ENCODE results near the gene PEAK1. TPM values are rescaled to one million over a fixed set of nuclear protein-coding genes. Genes with fewer than 3 reads are reported as not detected.

Gene PEAK1
- total and polyA plus RNA-seq, 2 donors (not counting 3 experiments of a cell fraction or from before 2014, with no cell fraction given) = 17.9 to 91.9 TPM

GRCh38 chr15:77070180-77070494, 349.8 kb downstream of the PEAK1 start:
- FAIRE-seq (no peak), DNase-seq (ENCODE audit: low read depth, low spot score) (no peak)
- H2AFZ ChIP-seq (ENCODE audit: low read depth, low read length) = peak overlapping the region; percentile 74
- peaks cover 4% of the 10 kb centered on the region in 2 experiments for H3K27me3 ChIP-seq (ENCODE audit: control insufficient read depth in 2 of 2, insufficient read depth in 2 of 2, low read length in 2 of 2)
- TF ChIP-seq POLR2A (IDR thresholded peaks at IDR 0.05; ENCODE audit: low read depth, low read length) = no peak
- TF ChIP-seq EZH2 (IDR thresholded peaks at IDR 0.05; ENCODE audit: borderline replicate concordance, low read depth, low read length, severe bottlenecking) = no peak
- TF ChIP-seq GATA2 (IDR thresholded peaks at IDR 0.05; ENCODE audit: insufficient read depth, insufficient read length, low read depth, low read length) = no peak
- TF ChIP-seq MYC (IDR thresholded peaks at IDR 0.05; ENCODE audit: low read depth, low read length) = no peak
- no peak for TF ChIP-seq POLR2AphosphoS5 (IDR thresholded peaks at IDR 0.05; ENCODE audit: insufficient read depth, low read depth, low read length)
- TF ChIP-seq JUN (IDR thresholded peaks at IDR 0.05; ENCODE audit: borderline replicate concordance, insufficient read depth, insufficient read length, low read depth) = no peak
- TF ChIP-seq FOS (IDR thresholded peaks at IDR 0.05; ENCODE audit: borderline replicate concordance, insufficient read depth, low read length) = no peak
- TF ChIP-seq MAX (IDR thresholded peaks at IDR 0.05; ENCODE audit: insufficient read depth, insufficient read length) = no peak
- TF ChIP-seq CTCF (IDR thresholded peaks at IDR 0.05; ENCODE audit: extremely low read depth in 1 of 2, insufficient read depth in 1 of 2, low read depth in 1 of 2, low read length in 2 of 2) = no peak
- H3K9ac ChIP-seq (replicated peaks; ENCODE audit: extremely low read depth, insufficient read depth, low read length) = peak overlapping the region; percentile 95
- H3K4me1 ChIP-seq (ENCODE audit: control insufficient read depth, extremely low read depth, insufficient read depth, low read length) = peaks cover 38% of the 10 kb centered on the region
- H3K79me2 ChIP-seq (ENCODE audit: control insufficient read depth, insufficient read depth, low read length) = peaks cover 49% of the 10 kb centered on the region
- H3K9me3 ChIP-seq (replicated peaks; ENCODE audit: control insufficient read depth, insufficient read depth, low read length) = no peaks in the 10 kb centered on the region
- no TSS peak for BruUV-seq (replicated peaks)
- no peaks in the 10 kb centered on the region for H3K36me3 ChIP-seq (ENCODE audit: control insufficient read depth in 2 of 2, extremely low read depth in 1 of 2, insufficient read depth in 2 of 2, low read length in 2 of 2)
- ChIA-PET CTCF (interaction anchor here (1.2 to 2.5 kb wide), 3 partner anchors 10 to 473 kb away, joined by 4 to 10 read pairs (median 8); no protein-coding TSS in a partner anchor), POLR2A (no interaction called here)
- dilution Hi-C loops (cut with MboI; ENCODE audit: extremely low pct_ligation_motif_present, low sequenced_read_pairs) = no loop called here
- H3K9me1 ChIP-seq (replicated peaks; ENCODE audit: control insufficient read depth, extremely low read depth, insufficient read depth, low read length) = no peaks in the 10 kb centered on the region
- H3K4me2 ChIP-seq (ENCODE audit: insufficient read depth, low read length) = peak overlapping the region; percentile 98
- intact Hi-C loops (cut with micrococcal nuclease) = loop anchor here (2.0 kb wide), 1 partner anchor 35 kb away; no protein-coding TSS in a partner anchor
- peak overlapping the region; percentile 81 for H3K27ac ChIP-seq (ENCODE audit: insufficient read depth, low read depth, low read length)
- peak overlapping the region; percentile 53 to 98 (median 90) for H3K4me3 ChIP-seq (replicated peaks in 1 of 3; ENCODE audit: insufficient read depth in 1 of 3, low read depth in 1 of 3, low read length in 3 of 3)
- H4K20me1 ChIP-seq (replicated peaks; ENCODE audit: control insufficient read depth, extremely low read depth, insufficient read depth, low read length) = no peaks in the 10 kb centered on the region
